ENCODE data around the gene ACP1. TPM values are rescaled to one million over a fixed set of nuclear protein-coding genes. Genes with fewer than 3 reads are reported as not detected.
"Not testable (repeated sequence)": the region's sequence is repeated elsewhere in the genome, so short reads cannot be mapped to it uniquely, and the experiment has no call there.

The ACP1 gene
- total and polyA plus RNA-seq, 4 experiments from 2014 or later: 90.1 to 215 (median 119) TPM

GRCh38 chr2:309954-310510, 45.3 kb downstream of the ACP1 start:
- peaks cover 0 to 4% (median 0%) of the 10 kb centered on the region in 8 donors for H3K9me3 Mint-ChIP-seq
- no peak overlapping the region for H3K27ac ChIP-seq (ENCODE audit: low read depth, low read length)
- DNase-seq: no peak
- H3K4me3 Mint-ChIP-seq: no peak overlapping the region
- no peaks in the 10 kb centered on the region for H3K27me3 ChIP-seq (ENCODE audit: insufficient read depth, low read length)
- H3K4me1 ChIP-seq (ENCODE audit: insufficient read depth, low read length): no peaks in the 10 kb centered on the region
- no peak overlapping the region for H3K4me3 ChIP-seq (ENCODE audit: low read length in 2 of 2)
- H3K36me3 Mint-ChIP-seq: no peaks in the 10 kb centered on the region
- ChIA-PET POLR2A (ENCODE audit: partially characterized antibody) (no interaction called here), CTCF (ENCODE audit: partially characterized antibody) (no interaction called here)
- peaks cover 2 to 3% of the 10 kb centered on the region in 2 donors for H3K27me3 Mint-ChIP-seq
- no peaks in the 10 kb centered on the region for H3K9me3 ChIP-seq (ENCODE audit: control insufficient read depth in 1 of 2, low read length in 2 of 2)
- intact Hi-C loops (cut with micrococcal nuclease): no loop called here
- no peaks in the 10 kb centered on the region for H3K36me3 ChIP-seq (ENCODE audit: insufficient read depth, low read length)
- no peaks in the 10 kb centered on the region for H3K4me1 Mint-ChIP-seq
- no peak overlapping the region for H3K27ac Mint-ChIP-seq

GRCh38 chr2:310994-311393, 46.2 kb downstream of the ACP1 start:
- no peaks in the 10 kb centered on the region for H3K27me3 ChIP-seq (ENCODE audit: insufficient read depth, low read length)
- Mint-ChIP-seq H3K4me1 (peaks cover 0 to under 1% (median 0%) of the 10 kb centered on the region in 4 donors), H3K36me3 (no peaks in the 10 kb centered on the region), H3K9me3 (peaks cover 0 to 4% (median 0%) of the 10 kb centered on the region in 8 donors), H3K27ac (no peak overlapping the region), H3K27me3 (no peaks in the 10 kb centered on the region), H3K4me3 (no peak overlapping the region)
- ChIA-PET POLR2A (ENCODE audit: partially characterized antibody) (no interaction called here), CTCF (ENCODE audit: partially characterized antibody) (no interaction called here)
- intact Hi-C loops (cut with micrococcal nuclease): no loop called here
- no peaks in the 10 kb centered on the region for H3K36me3 ChIP-seq (ENCODE audit: insufficient read depth, low read length)
- no peak for DNase-seq
- no peaks in the 10 kb centered on the region for H3K4me1 ChIP-seq (ENCODE audit: insufficient read depth, low read length)
- no peak overlapping the region for H3K4me3 ChIP-seq (ENCODE audit: low read length in 2 of 2)
- H3K9me3 ChIP-seq (ENCODE audit: control insufficient read depth in 1 of 2, low read length in 2 of 2): no peaks in the 10 kb centered on the region
- no peak overlapping the region for H3K27ac ChIP-seq (ENCODE audit: low read depth, low read length)

- Histone ChIP-seq H3K4me3 (ENCODE audit: low read length in 2 of 2) (no peak overlapping the region), H3K9me3 (ENCODE audit: control insufficient read depth in 1 of 2, low read length in 2 of 2) (no peaks in the 10 kb centered on the region), H3K27me3 (ENCODE audit: insufficient read depth, low read length) (no peaks in the 10 kb centered on the region), H3K36me3 (ENCODE audit: insufficient read depth, low read length) (no peaks in the 10 kb centered on the region), H3K4me1 (ENCODE audit: insufficient read depth, low read length) (peaks cover 11% of the 10 kb centered on the region), H3K27ac (ENCODE audit: low read depth, low read length) (no peak overlapping the region)
- intact Hi-C loops (cut with micrococcal nuclease): no loop called here
- no peak overlapping the region for H3K27ac Mint-ChIP-seq
- H3K4me3 Mint-ChIP-seq: no peak overlapping the region
- ChIA-PET CTCF (ENCODE audit: partially characterized antibody) (no interaction called here), POLR2A (ENCODE audit: partially characterized antibody) (no interaction called here)
- peaks cover 0 to 4% (median 0%) of the 10 kb centered on the region in 8 donors for H3K9me3 Mint-ChIP-seq
- H3K27me3 Mint-ChIP-seq: no peaks in the 10 kb centered on the region
- no peak for DNase-seq
- peaks cover 5 to 18% (median 11%) of the 10 kb centered on the region in 4 donors for H3K4me1 Mint-ChIP-seq
- H3K36me3 Mint-ChIP-seq: no peaks in the 10 kb centered on the region
Observed at GRCh38 chr2:313991-314390, 49.2 kb downstream of the ACP1 start.

GRCh38 chr2:314561-315336, 50.0 kb downstream of the ACP1 start:
- H3K27me3 Mint-ChIP-seq: no peaks in the 10 kb centered on the region
- intact Hi-C loops (cut with micrococcal nuclease): no loop called here
- ChIA-PET POLR2A (ENCODE audit: partially characterized antibody) (no interaction called here), CTCF (ENCODE audit: partially characterized antibody) (no interaction called here)
- H3K9me3 Mint-ChIP-seq: peaks cover 0 to 2% (median 0%) of the 10 kb centered on the region in 8 donors
- Histone ChIP-seq H3K27ac (ENCODE audit: low read depth, low read length) (no peak overlapping the region), H3K36me3 (ENCODE audit: insufficient read depth, low read length) (no peaks in the 10 kb centered on the region), H3K4me3 (ENCODE audit: low read length in 2 of 2) (no peak overlapping the region), H3K4me1 (ENCODE audit: insufficient read depth, low read length) (peaks cover 11% of the 10 kb centered on the region), H3K27me3 (ENCODE audit: insufficient read depth, low read length) (no peaks in the 10 kb centered on the region), H3K9me3 (ENCODE audit: control insufficient read depth in 1 of 2, low read length in 2 of 2) (no peaks in the 10 kb centered on the region)
- no peak for DNase-seq
- H3K36me3 Mint-ChIP-seq: no peaks in the 10 kb centered on the region
- no peak overlapping the region for H3K27ac Mint-ChIP-seq
- H3K4me1 Mint-ChIP-seq: peaks cover 5 to 20% (median 12%) of the 10 kb centered on the region in 4 donors
- no peak overlapping the region for H3K4me3 Mint-ChIP-seq

- H3K27me3 Mint-ChIP-seq; POLR2A ChIA-PET (ENCODE audit: partially characterized antibody); DNase-seq; intact Hi-C loops (cut with micrococcal nuclease); H3K36me3 ChIP-seq (ENCODE audit: insufficient read depth, low read length); H3K9me3 Mint-ChIP-seq; H3K36me3 Mint-ChIP-seq; H3K27ac ChIP-seq (ENCODE audit: low read depth, low read length); H3K4me3 ChIP-seq (ENCODE audit: low read length in 2 of 2); H3K27me3 ChIP-seq (ENCODE audit: insufficient read depth, low read length); H3K9me3 ChIP-seq (ENCODE audit: control insufficient read depth in 1 of 2, low read length in 2 of 2); CTCF ChIA-PET (ENCODE audit: partially characterized antibody); H3K4me3 Mint-ChIP-seq: not testable (repeated sequence)
- Mint-ChIP-seq H3K4me1 (peaks cover 5 to 20% (median 13%) of the 10 kb centered on the region in 4 donors), H3K27ac (peak overlapping the region in 2 of 7 donors; percentile 35 to 62)
- peaks cover 11% of the 10 kb centered on the region for H3K4me1 ChIP-seq (ENCODE audit: insufficient read depth, low read length)
Observed at GRCh38 chr2:315925-316324, 51.2 kb downstream of the ACP1 start.

GRCh38 chr2:316381-316780, 51.6 kb downstream of the ACP1 start:
- H3K4me1 Mint-ChIP-seq: peaks cover 5 to 20% (median 13%) of the 10 kb centered on the region in 4 donors
- H3K27me3 ChIP-seq (ENCODE audit: insufficient read depth, low read length): no peaks in the 10 kb centered on the region
- CTCF ChIA-PET (ENCODE audit: partially characterized antibody): no interaction called here
- peaks cover 11% of the 10 kb centered on the region for H3K4me1 ChIP-seq (ENCODE audit: insufficient read depth, low read length)
- peaks cover 0 to 2% (median 0%) of the 10 kb centered on the region in 8 donors for H3K9me3 Mint-ChIP-seq
- no peaks in the 10 kb centered on the region for H3K27me3 Mint-ChIP-seq
- H3K36me3 Mint-ChIP-seq: no peaks in the 10 kb centered on the region
- no peaks in the 10 kb centered on the region for H3K36me3 ChIP-seq (ENCODE audit: insufficient read depth, low read length)
- H3K27ac ChIP-seq (ENCODE audit: low read depth, low read length): no peak overlapping the region
- H3K4me3 Mint-ChIP-seq: no peak overlapping the region
- no peak for DNase-seq
- no peak overlapping the region for H3K4me3 ChIP-seq (ENCODE audit: low read length in 2 of 2)
- H3K27ac Mint-ChIP-seq: no peak overlapping the region
- intact Hi-C loops (cut with micrococcal nuclease): no loop called here
- no peaks in the 10 kb centered on the region for H3K9me3 ChIP-seq (ENCODE audit: control insufficient read depth in 1 of 2, low read length in 2 of 2)
- POLR2A ChIA-PET (ENCODE audit: partially characterized antibody): no interaction called here

- Mint-ChIP-seq H3K4me1 (peaks cover 5 to 20% (median 13%) of the 10 kb centered on the region in 4 donors), H3K9me3 (peaks cover 0 to 2% (median 0%) of the 10 kb centered on the region in 8 donors), H3K4me3 (peak overlapping the region in 7 of 8 donors; percentile 51 to 89 (median 81)), H3K27me3 (peaks cover 0 to 5% of the 10 kb centered on the region in 2 donors), H3K36me3 (no peaks in the 10 kb centered on the region), H3K27ac (peak overlapping the region in 5 of 7 donors; percentile 13 to 83 (median 65))
- peak in 4 of 5 donors; percentile 2 to 39 (median 18) for DNase-seq
- H3K27ac ChIP-seq (ENCODE audit: low read depth, low read length): no peak overlapping the region
- H3K27me3 ChIP-seq (ENCODE audit: insufficient read depth, low read length): no peaks in the 10 kb centered on the region
- H3K4me3 ChIP-seq (ENCODE audit: low read length in 2 of 2): no peak overlapping the region
- H3K36me3 ChIP-seq (ENCODE audit: insufficient read depth, low read length): no peaks in the 10 kb centered on the region
- POLR2A ChIA-PET (ENCODE audit: partially characterized antibody): no interaction called here
- CTCF ChIA-PET (ENCODE audit: partially characterized antibody): no interaction called here
- intact Hi-C loops (cut with micrococcal nuclease): no loop called here
- H3K4me1 ChIP-seq (ENCODE audit: insufficient read depth, low read length): peaks cover 11% of the 10 kb centered on the region
- no peaks in the 10 kb centered on the region for H3K9me3 ChIP-seq (ENCODE audit: control insufficient read depth in 1 of 2, low read length in 2 of 2)
Observed at GRCh38 chr2:317501-318424, 53.0 kb downstream of the ACP1 start.
